H1 (cell line): ENCODE measurements around the gene RBFOX1. TPM values are rescaled to one million over a fixed set of nuclear protein-coding genes. Genes with fewer than 3 reads are reported as not detected.

Experiments used
- CTCF ChIA-PET: fragments of 300-600 bp; sonication (Branson Sonifier 250); formaldehyde crosslinking; loops from one replicate; lab custom pipeline; 2021; ENCODE audit not compliant: partially characterized antibody; lab: Charles Lee
- POLR2A ChIA-PET: fragments of 300-600 bp; sonication (Branson Sonifier 250); formaldehyde crosslinking; loops from one replicate; lab custom pipeline; 2021; ENCODE audit warnings: inconsistent platforms; ENCODE audit not compliant: partially characterized antibody; lab: Charles Lee
- DNase-seq, 2 experiments: peaks; one replicate each; pipeline versions ENCODE4 v3.0.0 to v3.0.0-alpha.2; 2010 to 2022; ENCODE audit warnings: low spot score in 2 of 2, low read depth in 1 of 2, mixed read lengths in 1 of 2
- FAIRE-seq: peaks from 2 replicates; lab custom pipeline; 2011; peaks lifted over from hg19 to GRCh38; lab: Jason Lieb, UNC
- H2AFZ ChIP-seq: 2 replicates; pipeline ENCODE4 v1.8.1; 2012; ENCODE audit warnings: low read length, inconsistent platforms
- H2AK5ac ChIP-seq: 2 replicates; pipeline ENCODE4 v1.6.1; 2013; ENCODE audit warnings: low read depth, low read length
- H2BK120ac ChIP-seq: replicated peaks from 2 replicates; pipeline ENCODE3; 2013; ENCODE audit warnings: low read depth, low read length, inconsistent platforms
- H2BK12ac ChIP-seq: 2 replicates; pipeline ENCODE4 v1.6.1; 2013; ENCODE audit warnings: low read depth, low read length
- H2BK15ac ChIP-seq: 2 replicates; pipeline ENCODE4 v1.6.1; 2013; ENCODE audit warnings: low read length
- H2BK20ac ChIP-seq: 2 replicates; pipeline ENCODE4 v1.6.1; 2013; ENCODE audit warnings: low read length
- H2BK5ac ChIP-seq: 2 replicates; pipeline ENCODE4 v1.6.1; 2013; ENCODE audit warnings: low read depth, low read length
- H3K14ac ChIP-seq: 2 replicates; pipeline ENCODE4 v1.6.1; 2013; ENCODE audit warnings: inconsistent platforms; ENCODE audit not compliant: insufficient read length
- H3K18ac ChIP-seq: 2 replicates; pipeline ENCODE4 v1.6.1; 2013; ENCODE audit warnings: low read length; ENCODE audit errors: extremely low read depth
- H3K23ac ChIP-seq: 2 replicates; pipeline ENCODE4 v1.6.1; 2013; ENCODE audit warnings: inconsistent platforms; ENCODE audit not compliant: insufficient read length
- H3K23me2 ChIP-seq: 2 replicates; pipeline ENCODE4 v1.6.1; 2013; ENCODE audit warnings: low read depth, low read length
- H3K27ac ChIP-seq: 2 replicates; pipeline ENCODE4 v1.6.1; 2011; ENCODE audit warnings: low read depth, low read length, inconsistent platforms
- H3K27me3 ChIP-seq, 4 experiments: replicated peaks in 1 of 4; 1 replicate in 1 of 4; 2 replicates in 3 of 4; pipeline versions ENCODE4 v1.6.1 to v1.8.1; 2011 to 2013; ENCODE audit warnings: low read length in 3 of 4, mild to moderate bottlenecking in 3 of 4, inconsistent platforms in 2 of 4, mixed read lengths in 2 of 4, moderate library complexity in 1 of 4; ENCODE audit not compliant: control insufficient read depth in 3 of 4, insufficient read depth in 3 of 4; ENCODE audit errors: extremely low read depth in 1 of 4
- H3K36me3 ChIP-seq, 4 experiments: 2 replicates each; pipeline versions ENCODE4 v1.6.1 to v1.8.1; 2011 to 2013; ENCODE audit warnings: mild to moderate bottlenecking in 4 of 4, low read length in 3 of 4, moderate library complexity in 2 of 4, control low read depth in 1 of 4, inconsistent platforms in 1 of 4; ENCODE audit not compliant: insufficient read depth in 4 of 4, control insufficient read depth in 2 of 4
- H3K4ac ChIP-seq: replicated peaks from 2 replicates; pipeline ENCODE3; 2013; ENCODE audit warnings: low read length, low read depth, mixed read lengths, inconsistent platforms; ENCODE audit not compliant: insufficient read length
- H3K4me1 ChIP-seq, 4 experiments: replicated peaks in 1 of 4; 1 replicate in 1 of 4; 2 replicates in 3 of 4; pipeline versions ENCODE4 v1.6.1 to v1.8.1; 2011 to 2013; ENCODE audit warnings: low read length in 3 of 4, inconsistent platforms in 2 of 4, mixed read lengths in 1 of 4; ENCODE audit not compliant: insufficient read depth in 4 of 4, control insufficient read depth in 3 of 4
- H3K4me2 ChIP-seq, 2 experiments: 2 replicates each; pipeline versions ENCODE4 v1.6.1 to v1.8.1; 2011 to 2013; ENCODE audit warnings: low read depth in 2 of 2, low read length in 2 of 2, control low read depth in 1 of 2, inconsistent platforms in 1 of 2, mild to moderate bottlenecking in 1 of 2; ENCODE audit not compliant: insufficient read depth in 1 of 2
- H3K4me3 ChIP-seq, 4 experiments: fragments of 200-600, 300-600 bp in 1 of 4; sonication (generic), shearing (Covaris generic), sonication (Bioruptor Twin) in 1 of 4; 2 replicates each; pipeline versions ENCODE4 v1.5.1 to v1.8.1; 2011 to 2016; ENCODE audit warnings: low read length in 4 of 4, low read depth in 3 of 4, control low read depth in 2 of 4, inconsistent platforms in 2 of 4, mild to moderate bottlenecking in 2 of 4, mixed read lengths in 1 of 4, moderate library complexity in 1 of 4; ENCODE audit not compliant: insufficient read depth in 2 of 4; ENCODE audit errors: extremely low read depth in 1 of 4
- H3K56ac ChIP-seq: replicated peaks from 2 replicates; pipeline ENCODE3; 2013; ENCODE audit warnings: low read depth, mild to moderate bottlenecking, mixed read lengths, low read length, inconsistent platforms; ENCODE audit not compliant: insufficient read length
- H3K79me1 ChIP-seq: 2 replicates; pipeline ENCODE4 v1.6.1; 2013; ENCODE audit warnings: low read depth, low read length, control low read depth
- H3K79me2 ChIP-seq, 2 experiments: 2 replicates each; pipeline versions ENCODE4 v1.6.1 to v1.8.1; 2012 to 2013; ENCODE audit warnings: low read length in 2 of 2, mild to moderate bottlenecking in 2 of 2, inconsistent platforms in 1 of 2; ENCODE audit not compliant: insufficient read depth in 2 of 2, control insufficient read depth in 1 of 2
- H3K9ac ChIP-seq, 4 experiments: replicated peaks in 1 of 4; 1 replicate in 1 of 4; 2 replicates in 3 of 4; pipeline versions ENCODE4 v1.6.1 to v1.8.1; 2011 to 2013; ENCODE audit warnings: low read depth in 3 of 4, low read length in 3 of 4, control low read depth in 2 of 4, mild to moderate bottlenecking in 2 of 4, moderate library complexity in 2 of 4, inconsistent platforms in 1 of 4; ENCODE audit errors: extremely low read depth in 1 of 4
- H3K9me3 ChIP-seq, 2 experiments: 2 replicates each; pipeline versions ENCODE4 v1.6.1 to v1.8.1; 2012 to 2013; ENCODE audit warnings: mild to moderate bottlenecking in 2 of 2, moderate library complexity in 2 of 2, control low read depth in 1 of 2, inconsistent platforms in 1 of 2, low read depth in 1 of 2, low read length in 1 of 2, mixed read lengths in 1 of 2; ENCODE audit not compliant: insufficient read depth in 2 of 2
- H4K20me1 ChIP-seq, 2 experiments: replicated peaks in 1 of 2; 2 replicates each; pipeline versions ENCODE3 to v1.8.1; 2011 to 2013; ENCODE audit warnings: inconsistent platforms in 2 of 2, low read length in 2 of 2, mild to moderate bottlenecking in 1 of 2; ENCODE audit not compliant: insufficient read depth in 2 of 2, control insufficient read depth in 1 of 2
- H4K5ac ChIP-seq: 2 replicates; pipeline ENCODE4 v1.6.1; 2013; ENCODE audit warnings: low read length, low read depth, mixed read lengths, inconsistent platforms; ENCODE audit not compliant: insufficient read length
- H4K8ac ChIP-seq: 2 replicates; pipeline ENCODE4 v1.8.0; 2013; ENCODE audit warnings: mild to moderate bottlenecking, moderate library complexity, low read length, inconsistent platforms; ENCODE audit not compliant: insufficient read depth; ENCODE audit errors: extremely low read depth
- H4K91ac ChIP-seq: replicated peaks from 2 replicates; pipeline ENCODE3; 2013; ENCODE audit warnings: low read length, mixed read lengths, inconsistent platforms; ENCODE audit not compliant: insufficient read length
- WGBS, 2 experiments: shearing (Covaris generic) in 1 of 2; methylation state at CpG; one replicate each; pipeline versions ENCODE4 v1.1.6 to v1.1.7; 2013 to 2015; ENCODE audit warnings: low lambda C conversion rate in 2 of 2, mixed read lengths in 2 of 2, inconsistent platforms in 1 of 2, low coverage in 1 of 2, missing lambda C conversion rate in 1 of 2; ENCODE audit not compliant: insufficient replicate concordance in 2 of 2, insufficient coverage in 1 of 2, insufficient read length in 1 of 2; ENCODE audit errors: extremely low coverage in 1 of 2, missing lambda C conversion rate in 1 of 2; 5-methylcytosine and 5-hydroxymethylcytosine counted together
- polyA plus RNA-seq, 7 experiments: library from polyadenylated mRNA; depleted of rRNA in 3 of 7; stranded (reverse) in 5 of 7; unstranded in 2 of 7; fragments of >200 nt in 5 of 7; fragments of 200-250 nt in 2 of 7; gene quantifications; 1 replicate in 5 of 7; 2 replicates in 1 of 7; 4 replicates in 1 of 7; pipeline versions ENCODE4 v1.2.1 to v1.2.3, GENCODE V29; 2011 to 2013; ENCODE audit warnings: missing spikeins in 2 of 7, mixed read lengths in 2 of 7
- total RNA-seq: library from RNA; stranded (reverse); fragmentation: NEBNext Ultra II Directional; extraction: Animal tissue kit (Norgen Biotek cat#: 25700); gene quantifications from 2 replicates; pipeline ENCODE4 v1.2.1, GENCODE V29; 2021

Gene RBFOX1
- total and polyA plus RNA-seq, 2 of the 8 experiments (the other 6 are each of a cell fraction or from before 2014, with no cell fraction given), result 1.7 to 2.8 TPM

- ChIA-PET CTCF (interaction anchor here (0.8 to 2.0 kb wide), 6 partner anchors 9 to 309 kb away, joined by 3 to 5 read pairs (median 4); no protein-coding TSS in a partner anchor), POLR2A (no interaction called here)
- no peak overlapping the region for H2BK12ac ChIP-seq
- no peak overlapping the region for H3K4ac ChIP-seq
- no peak overlapping the region for H2BK20ac ChIP-seq
- FAIRE-seq (no peak), DNase-seq (peak in 1 of 2 experiments; percentile 61)
- H3K56ac ChIP-seq, result no peak overlapping the region
- 93% methylated on average over 4 of the region's 4 CpGs; no CpG with 5 or more reads in 1 of the 2 experiments for WGBS, 2 experiments
- H4K91ac ChIP-seq, result no peak overlapping the region
- H3K27ac ChIP-seq, result no peak overlapping the region
- H2AFZ ChIP-seq, result no peak overlapping the region
- H3K79me2 ChIP-seq, result no peaks in the 10 kb centered on the region
- H3K4me3 ChIP-seq, result no peak overlapping the region
- no peak overlapping the region for H3K18ac ChIP-seq
- no peaks in the 10 kb centered on the region for H3K36me3 ChIP-seq
- H3K79me1 ChIP-seq, result no peaks in the 10 kb centered on the region
- H4K5ac ChIP-seq, result no peak overlapping the region
- H3K23me2 ChIP-seq, result no peaks in the 10 kb centered on the region; the same call in 1 of the 2 replicates
- H3K4me2 ChIP-seq, result no peak overlapping the region
- no peak overlapping the region for H2BK120ac ChIP-seq
- H3K9me3 ChIP-seq, result peaks cover 0 to 3% of the 10 kb centered on the region in 2 experiments; a peak in 1 of 4 replicates
- H4K20me1 ChIP-seq, result no peaks in the 10 kb centered on the region
- H2BK15ac ChIP-seq, result no peak overlapping the region
- no peaks in the 10 kb centered on the region for H3K27me3 ChIP-seq
- no peak overlapping the region for H4K8ac ChIP-seq
- H3K23ac ChIP-seq, result no peak overlapping the region
- peaks cover 2 to 11% (median 4%) of the 10 kb centered on the region in 4 experiments; a peak in 6 of 7 replicates for H3K4me1 ChIP-seq
- no peak overlapping the region for H2BK5ac ChIP-seq
- H3K9ac ChIP-seq, result no peak overlapping the region
- no peak overlapping the region for H3K14ac ChIP-seq
- H2AK5ac ChIP-seq, result no peak overlapping the region
Observed at GRCh38 chr16:7513429-7513828, 180.8 kb downstream of the RBFOX1 start.
